Activated CD8-positive, alpha-beta T cell treated with anti-CD3 and anti-CD28 coated beads for 36 hours (primary cell): ENCODE data around the gene BASP1. TPM values are rescaled to one million over a fixed set of nuclear protein-coding genes. Genes with fewer than 3 reads are reported as not detected.
"Not testable (repeated sequence)": the region's sequence is repeated elsewhere in the genome, so short reads cannot be mapped to it uniquely, and the experiment has no call there.

ENCODE experiments used
- ATAC-seq: fragments of 200-7000 bp; cut with Tn5 transposase; one replicate; pipeline ENCODE4 v1.10.0; 2021; ENCODE audit warnings: mild to moderate bottlenecking, moderate library complexity
- CTCF ChIA-PET: fragments of 350-600 bp; sonication (Branson Sonifier 250); formaldehyde crosslinking; loops from one replicate; lab custom pipeline; 2021; ENCODE audit warnings: antibody characterized with exemption; lab: Charles Lee
- POLR2A ChIA-PET: fragments of 350-600 bp; sonication (Branson Sonifier 250); formaldehyde crosslinking; loops from one replicate; lab custom pipeline; 2021; ENCODE audit warnings: antibody characterized with exemption; lab: Charles Lee
- DNase-seq: peaks from one replicate; pipeline ENCODE4 v3.0.0-alpha.2; 2020
- H3K27ac Mint-ChIP-seq: one replicate; pipeline ENCODE4 v1.8.0; 2021; ENCODE audit warnings: mild to moderate bottlenecking, mixed read lengths
- H3K27me3 Mint-ChIP-seq: one replicate; pipeline ENCODE4 v1.8.0; 2021; ENCODE audit warnings: mixed read lengths
- H3K36me3 Mint-ChIP-seq: one replicate; pipeline ENCODE4 v1.8.0; 2021; ENCODE audit warnings: low read depth, mixed read lengths
- H3K4me1 Mint-ChIP-seq: one replicate; pipeline ENCODE4 v1.8.0; 2021; ENCODE audit warnings: low read depth, mixed read lengths
- H3K4me3 Mint-ChIP-seq: one replicate; pipeline ENCODE4 v1.8.0; 2021; ENCODE audit warnings: mild to moderate bottlenecking, moderate library complexity, mixed read lengths
- H3K9me3 Mint-ChIP-seq: one replicate; pipeline ENCODE4 v1.8.0; 2021; ENCODE audit warnings: mixed read lengths
- intact Hi-C: fragments of 100-400 bp; cut with micrococcal nuclease; formaldehyde crosslinking; loops from one replicate; pipeline ENCODE4 v1.10.0; 2022
- total RNA-seq, 2 experiments: library from RNA; stranded (reverse); gene quantifications; one replicate each; pipeline ENCODE4 v1.2.3, GENCODE V29; 2021
- TF ChIP-seq, protein P1 (sequence below): fragments of 200-600 bp; IDR thresholded peaks from one replicate; pipeline ENCODE4 v1.8.0; 2022; ENCODE audit warnings: antibody characterized with exemption, mild to moderate bottlenecking

The BASP1 gene
- total RNA-seq, 2 experiments from 2014 or later, result 0.18 to 0.47 TPM

- ChIA-PET CTCF (no interaction called here), POLR2A (no interaction called here)
- H3K4me3 Mint-ChIP-seq, result no peak overlapping the region
- ATAC-seq (no peak), DNase-seq (no peak)
- no peaks in the 10 kb centered on the region for H3K9me3 Mint-ChIP-seq
- no peaks in the 10 kb centered on the region for H3K27me3 Mint-ChIP-seq
- TF ChIP-seq, protein P1, sequence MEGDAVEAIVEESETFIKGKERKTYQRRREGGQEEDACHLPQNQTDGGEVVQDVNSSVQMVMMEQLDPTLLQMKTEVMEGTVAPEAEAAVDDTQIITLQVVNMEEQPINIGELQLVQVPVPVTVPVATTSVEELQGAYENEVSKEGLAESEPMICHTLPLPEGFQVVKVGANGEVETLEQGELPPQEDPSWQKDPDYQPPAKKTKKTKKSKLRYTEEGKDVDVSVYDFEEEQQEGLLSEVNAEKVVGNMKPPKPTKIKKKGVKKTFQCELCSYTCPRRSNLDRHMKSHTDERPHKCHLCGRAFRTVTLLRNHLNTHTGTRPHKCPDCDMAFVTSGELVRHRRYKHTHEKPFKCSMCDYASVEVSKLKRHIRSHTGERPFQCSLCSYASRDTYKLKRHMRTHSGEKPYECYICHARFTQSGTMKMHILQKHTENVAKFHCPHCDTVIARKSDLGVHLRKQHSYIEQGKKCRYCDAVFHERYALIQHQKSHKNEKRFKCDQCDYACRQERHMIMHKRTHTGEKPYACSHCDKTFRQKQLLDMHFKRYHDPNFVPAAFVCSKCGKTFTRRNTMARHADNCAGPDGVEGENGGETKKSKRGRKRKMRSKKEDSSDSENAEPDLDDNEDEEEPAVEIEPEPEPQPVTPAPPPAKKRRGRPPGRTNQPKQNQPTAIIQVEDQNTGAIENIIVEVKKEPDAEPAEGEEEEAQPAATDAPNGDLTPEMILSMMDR, result no peak
- no peak overlapping the region for H3K27ac Mint-ChIP-seq
- intact Hi-C loops, result no loop called here
- no peaks in the 10 kb centered on the region for H3K36me3 Mint-ChIP-seq
- H3K4me1 Mint-ChIP-seq, result no peaks in the 10 kb centered on the region
These were observed 38.1 kb downstream of the BASP1 start for GRCh38 chr5:17255471-17256021.

DNA sequence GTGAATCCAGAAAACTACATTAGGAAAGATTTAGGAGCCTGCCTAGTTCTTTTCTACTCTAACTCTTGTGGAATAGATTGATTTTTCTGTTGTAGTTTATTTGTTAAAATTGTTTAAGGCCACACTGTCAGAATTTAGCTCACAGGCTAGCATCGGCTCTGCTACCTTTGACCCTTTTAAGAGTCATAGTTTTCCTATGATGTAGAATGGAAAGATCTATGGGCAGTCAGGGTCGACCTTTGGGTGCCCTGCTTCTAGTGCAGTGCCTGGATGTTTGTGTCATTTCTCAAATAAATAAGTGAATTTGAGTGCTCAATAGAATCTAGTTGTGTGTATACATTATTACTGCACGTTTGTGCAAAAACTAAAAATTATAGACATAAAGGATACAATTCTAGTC lies 38.7 kb downstream of the BASP1 start:
- CTCF ChIA-PET, result no interaction called here

DNA sequence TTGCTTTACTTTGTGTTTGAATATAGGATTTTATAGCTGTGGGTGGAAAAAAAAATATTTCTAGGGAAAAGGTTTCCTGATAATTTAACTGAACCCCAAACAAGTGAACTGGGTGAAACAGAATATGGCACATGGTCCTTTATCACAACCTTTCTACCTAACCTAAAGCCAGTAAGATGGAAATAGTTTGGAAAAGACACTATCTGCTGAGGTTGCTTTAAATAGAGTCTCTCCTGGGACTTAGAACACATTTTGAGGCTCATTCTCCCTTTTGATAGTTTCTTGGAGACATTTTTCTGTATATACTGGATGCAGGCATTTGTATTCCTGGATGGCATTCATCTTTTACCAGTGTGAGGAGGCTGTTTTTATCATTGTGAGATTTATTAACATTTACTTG lies 39.4 kb downstream of the BASP1 start:
- Mint-ChIP-seq H3K36me3 (no peaks in the 10 kb centered on the region), H3K27ac (no peak overlapping the region), H3K27me3 (no peaks in the 10 kb centered on the region), H3K4me1 (no peaks in the 10 kb centered on the region), H3K9me3 (no peaks in the 10 kb centered on the region), H3K4me3 (no peak overlapping the region)
- ChIA-PET POLR2A (no interaction called here), CTCF (no interaction called here)
- ATAC-seq (no peak), DNase-seq (no peak)
- intact Hi-C loops, result no loop called here
- TF ChIP-seq, protein P1, result no peak

More for the DNA sequence above, 38.7 kb downstream of the BASP1 start:
- H3K27me3 Mint-ChIP-seq, result no peaks in the 10 kb centered on the region
- DNase-seq (no peak), ATAC-seq (no peak)
- no peak overlapping the region for H3K27ac Mint-ChIP-seq
- no peaks in the 10 kb centered on the region for H3K9me3 Mint-ChIP-seq
- H3K36me3 Mint-ChIP-seq, result no peaks in the 10 kb centered on the region
- intact Hi-C loops, result no loop called here
- POLR2A ChIA-PET, result no interaction called here
- TF ChIP-seq, protein P1, result no peak
- H3K4me1 Mint-ChIP-seq, result no peaks in the 10 kb centered on the region
- no peak overlapping the region for H3K4me3 Mint-ChIP-seq

- CTCF ChIA-PET, result no interaction called here
These were observed 40.4 kb downstream of the BASP1 start for GRCh38 chr5:17257705-17258273.

DNA sequence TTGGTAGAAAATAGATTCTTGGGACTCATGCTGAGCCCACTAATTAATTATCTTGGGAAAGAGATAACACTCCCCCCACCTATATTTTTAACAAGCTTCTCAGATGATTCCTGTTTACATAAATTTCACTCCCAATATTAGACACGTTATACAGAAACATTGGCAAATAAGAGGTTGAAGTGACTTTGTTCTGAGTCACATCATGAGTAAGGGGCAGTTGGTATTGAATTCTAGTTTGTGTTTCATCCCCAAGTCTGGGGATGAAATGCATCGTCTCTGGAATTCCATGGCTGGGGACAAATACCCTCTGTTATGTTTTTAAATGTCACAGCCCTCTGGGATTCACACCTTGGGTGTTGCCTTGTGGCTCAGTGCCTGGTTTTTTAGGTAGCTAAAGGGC lies 41.0 kb downstream of the BASP1 start:
- POLR2A ChIA-PET, result no interaction called here

More at GRCh38 chr5:17257705-17258273, 40.4 kb downstream of the BASP1 start:
- no peaks in the 10 kb centered on the region for H3K4me1 Mint-ChIP-seq
- POLR2A ChIA-PET, result no interaction called here
- no peak overlapping the region for H3K27ac Mint-ChIP-seq
- H3K27me3 Mint-ChIP-seq, result no peaks in the 10 kb centered on the region
- H3K4me3 Mint-ChIP-seq, result no peak overlapping the region
- DNase-seq, result no peak
- TF ChIP-seq, protein P1, result no peak
- intact Hi-C loops, result no loop called here
- ATAC-seq, result peak; percentile 20
- no peaks in the 10 kb centered on the region for H3K9me3 Mint-ChIP-seq
- no peaks in the 10 kb centered on the region for H3K36me3 Mint-ChIP-seq

GRCh38 chr5:17259012-17259411 lies 41.6 kb downstream of the BASP1 start:
- H3K4me1 Mint-ChIP-seq, CTCF ChIA-PET, H3K27ac Mint-ChIP-seq, H3K36me3 Mint-ChIP-seq, H3K4me3 Mint-ChIP-seq, ATAC-seq, intact Hi-C loops, POLR2A ChIA-PET, H3K27me3 Mint-ChIP-seq, DNase-seq, H3K9me3 Mint-ChIP-seq: not testable (repeated sequence)

More for the DNA sequence above, 41.0 kb downstream of the BASP1 start:
- no peaks in the 10 kb centered on the region for H3K36me3 Mint-ChIP-seq
- H3K4me3 Mint-ChIP-seq, result no peak overlapping the region
- H3K27ac Mint-ChIP-seq, result no peak overlapping the region
- no peaks in the 10 kb centered on the region for H3K27me3 Mint-ChIP-seq
- ATAC-seq (no peak), DNase-seq (no peak)
- H3K4me1 Mint-ChIP-seq, result no peaks in the 10 kb centered on the region
- intact Hi-C loops, result no loop called here
- no peaks in the 10 kb centered on the region for H3K9me3 Mint-ChIP-seq
- CTCF ChIA-PET, result no interaction called here
- TF ChIP-seq, protein P1, result no peak
